Ishikawa (cell line): ENCODE measurements around the gene SUV39H2.

Experiments used
- CEBPB ChIP-seq: IDR thresholded peaks from 2 replicates; pipeline ENCODE4 v1.6.1; 2012
- CREB1 ChIP-seq: IDR thresholded peaks from 2 replicates; pipeline ENCODE4 v1.6.1; 2012; ENCODE audit warnings: low read depth
- EGR1 ChIP-seq: IDR thresholded peaks from 2 replicates; pipeline ENCODE4 v1.6.1; 2012
- EP300 ChIP-seq: IDR thresholded peaks from 2 replicates; pipeline ENCODE4 v1.6.1; 2012; ENCODE audit warnings: borderline replicate concordance
- FOXM1 ChIP-seq: IDR thresholded peaks from 2 replicates; pipeline ENCODE4 v1.6.1; 2012; ENCODE audit warnings: low read depth, borderline replicate concordance
- NFIC ChIP-seq: IDR thresholded peaks from 2 replicates; pipeline ENCODE4 v1.6.1; 2012
- RAD21 ChIP-seq: IDR thresholded peaks from 2 replicates; pipeline ENCODE4 v1.6.1; 2012; ENCODE audit warnings: low read depth
- TAF1 ChIP-seq: IDR thresholded peaks from 2 replicates; pipeline ENCODE4 v1.6.1; 2012; ENCODE audit warnings: low read depth, mild to moderate bottlenecking
- TCF12 ChIP-seq: IDR thresholded peaks from 2 replicates; pipeline ENCODE4 v1.6.1; 2012; ENCODE audit warnings: low read depth
- TEAD4 ChIP-seq: IDR thresholded peaks from 2 replicates; pipeline ENCODE4 v1.6.1; 2012
- USF1 ChIP-seq: IDR thresholded peaks from 2 replicates; pipeline ENCODE4 v1.6.1; 2012
- YY1 ChIP-seq: IDR thresholded peaks from 2 replicates; pipeline ENCODE4 v1.6.1; 2012; ENCODE audit warnings: low read depth
- ZBTB7A ChIP-seq: IDR thresholded peaks from 2 replicates; pipeline ENCODE4 v1.6.1; 2012; ENCODE audit warnings: low read depth
- TF ChIP-seq, protein P1 (sequence below): IDR thresholded peaks from 2 replicates; pipeline ENCODE4 v1.6.1; 2012
- TF ChIP-seq, protein P2 (sequence below): IDR thresholded peaks from 2 replicates; pipeline ENCODE4 v1.6.1; 2012; ENCODE audit warnings: low read depth, mild to moderate bottlenecking

The SUV39H2 gene

GRCh38 chr10:14889318-14889717, 10.7 kb downstream of the SUV39H2 start:
- TF ChIP-seq FOXM1 (no peak), CREB1 (no peak), TEAD4 (no peak), YY1 (no peak), TCF12 (no peak), EP300 (no peak), RAD21 (no peak), TAF1 (no peak), EGR1 (no peak), NFIC (no peak), USF1 (no peak), ZBTB7A (no peak)
- TF ChIP-seq, protein P1, sequence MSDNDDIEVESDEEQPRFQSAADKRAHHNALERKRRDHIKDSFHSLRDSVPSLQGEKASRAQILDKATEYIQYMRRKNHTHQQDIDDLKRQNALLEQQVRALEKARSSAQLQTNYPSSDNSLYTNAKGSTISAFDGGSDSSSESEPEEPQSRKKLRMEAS: no peak
- TF ChIP-seq, protein P2, sequence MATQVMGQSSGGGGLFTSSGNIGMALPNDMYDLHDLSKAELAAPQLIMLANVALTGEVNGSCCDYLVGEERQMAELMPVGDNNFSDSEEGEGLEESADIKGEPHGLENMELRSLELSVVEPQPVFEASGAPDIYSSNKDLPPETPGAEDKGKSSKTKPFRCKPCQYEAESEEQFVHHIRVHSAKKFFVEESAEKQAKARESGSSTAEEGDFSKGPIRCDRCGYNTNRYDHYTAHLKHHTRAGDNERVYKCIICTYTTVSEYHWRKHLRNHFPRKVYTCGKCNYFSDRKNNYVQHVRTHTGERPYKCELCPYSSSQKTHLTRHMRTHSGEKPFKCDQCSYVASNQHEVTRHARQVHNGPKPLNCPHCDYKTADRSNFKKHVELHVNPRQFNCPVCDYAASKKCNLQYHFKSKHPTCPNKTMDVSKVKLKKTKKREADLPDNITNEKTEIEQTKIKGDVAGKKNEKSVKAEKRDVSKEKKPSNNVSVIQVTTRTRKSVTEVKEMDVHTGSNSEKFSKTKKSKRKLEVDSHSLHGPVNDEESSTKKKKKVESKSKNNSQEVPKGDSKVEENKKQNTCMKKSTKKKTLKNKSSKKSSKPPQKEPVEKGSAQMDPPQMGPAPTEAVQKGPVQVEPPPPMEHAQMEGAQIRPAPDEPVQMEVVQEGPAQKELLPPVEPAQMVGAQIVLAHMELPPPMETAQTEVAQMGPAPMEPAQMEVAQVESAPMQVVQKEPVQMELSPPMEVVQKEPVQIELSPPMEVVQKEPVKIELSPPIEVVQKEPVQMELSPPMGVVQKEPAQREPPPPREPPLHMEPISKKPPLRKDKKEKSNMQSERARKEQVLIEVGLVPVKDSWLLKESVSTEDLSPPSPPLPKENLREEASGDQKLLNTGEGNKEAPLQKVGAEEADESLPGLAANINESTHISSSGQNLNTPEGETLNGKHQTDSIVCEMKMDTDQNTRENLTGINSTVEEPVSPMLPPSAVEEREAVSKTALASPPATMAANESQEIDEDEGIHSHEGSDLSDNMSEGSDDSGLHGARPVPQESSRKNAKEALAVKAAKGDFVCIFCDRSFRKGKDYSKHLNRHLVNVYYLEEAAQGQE: no peak

- no peak for TF ChIP-seq CREB1
- TF ChIP-seq, protein P1: no peak
Observed at GRCh38 chr10:14891151-14891550, 12.5 kb downstream of the SUV39H2 start.

DNA sequence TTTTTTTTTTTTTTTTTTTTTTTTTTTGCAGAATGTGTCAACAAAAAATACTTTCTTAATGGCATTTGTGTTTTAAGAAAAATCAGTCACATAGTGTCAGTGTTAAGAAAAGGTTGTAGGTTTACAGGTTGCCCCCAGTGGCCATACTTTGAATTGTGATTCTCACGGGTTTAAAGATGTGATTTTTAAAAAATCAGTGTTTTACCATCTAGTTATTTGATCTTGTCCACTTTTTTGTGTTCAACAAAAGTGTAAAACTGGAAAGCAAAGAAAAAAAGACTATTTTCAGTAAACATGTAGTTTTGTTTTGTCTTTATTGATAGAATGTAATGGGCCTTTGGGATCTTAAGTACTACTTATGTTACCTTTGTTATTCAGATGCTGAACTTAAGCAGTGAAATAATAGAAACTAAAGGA, 25.7 kb downstream of the SUV39H2 start:
- no peak for TF ChIP-seq YY1
- TF ChIP-seq RAD21: peak; percentile 8; the same call in 1 of the 2 replicates

- no peak for TF ChIP-seq ZBTB7A
- TF ChIP-seq TCF12: no peak
- TF ChIP-seq EGR1: no peak
- TF ChIP-seq CEBPB: no peak
- TF ChIP-seq, protein P1: no peak
- TF ChIP-seq YY1: no peak
- no peak for TF ChIP-seq NFIC
- TF ChIP-seq USF1: no peak
- TF ChIP-seq FOXM1: no peak
- TF ChIP-seq CREB1: no peak
- TF ChIP-seq EP300: no peak
- no peak for TF ChIP-seq RAD21
- TF ChIP-seq TAF1: no peak
- TF ChIP-seq TEAD4: no peak
Observed at GRCh38 chr10:14904864-14905263, 26.2 kb downstream of the SUV39H2 start.

DNA sequence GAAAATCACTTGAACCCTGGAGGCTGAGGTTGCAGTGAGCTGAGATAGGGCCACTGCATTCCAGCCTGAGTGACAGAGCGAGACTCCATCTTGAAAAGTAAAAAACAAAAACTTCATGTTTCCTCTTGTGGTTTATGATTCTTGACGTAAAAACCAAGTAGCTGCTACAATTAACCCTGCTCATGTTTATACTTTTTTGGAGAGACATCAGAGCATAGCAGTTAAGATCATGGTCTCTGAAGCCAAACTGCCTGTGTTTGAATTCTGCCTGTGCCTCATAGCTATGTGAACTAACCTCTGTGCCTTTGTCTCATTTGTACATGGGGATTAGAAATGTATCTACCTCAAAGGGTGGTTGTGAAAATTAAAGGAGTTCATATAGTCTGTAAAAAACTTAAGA, 27.2 kb downstream of the SUV39H2 start:
- TF ChIP-seq NFIC: no peak
- TF ChIP-seq EGR1: no peak
- TF ChIP-seq TCF12: no peak
- no peak for TF ChIP-seq CREB1
- no peak for TF ChIP-seq EP300
- TF ChIP-seq, protein P1: no peak
- TF ChIP-seq USF1: no peak
- no peak for TF ChIP-seq TAF1
- TF ChIP-seq, protein P2: no peak

DNA sequence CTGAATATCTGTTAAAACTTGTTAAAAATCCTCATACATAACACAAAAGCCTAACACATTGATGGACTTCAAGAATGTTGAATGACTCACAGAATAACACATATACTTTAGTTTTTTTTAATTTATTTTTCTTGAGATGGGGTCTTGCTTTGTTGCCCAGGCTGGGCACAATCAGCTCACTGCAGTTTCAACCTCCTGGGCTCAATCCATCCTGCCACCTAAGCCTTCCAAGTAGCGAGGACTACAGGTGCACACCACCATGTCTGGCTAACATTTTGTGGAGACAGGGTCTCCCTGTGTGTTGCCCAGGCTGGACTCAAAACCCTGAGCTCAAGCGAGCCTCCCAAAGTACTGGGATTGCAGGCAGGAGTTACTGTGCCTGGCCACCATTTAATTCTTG, 28.1 kb downstream of the SUV39H2 start:
- TF ChIP-seq TCF12: no peak
- TF ChIP-seq CREB1: no peak
- TF ChIP-seq USF1: no peak
- no peak for TF ChIP-seq YY1
- no peak for TF ChIP-seq TEAD4
- TF ChIP-seq RAD21: no peak
- TF ChIP-seq, protein P1: no peak
- TF ChIP-seq NFIC: no peak
- TF ChIP-seq FOXM1: no peak
